ENCODE results near the gene PLA2G6. TPM values are rescaled to one million over a fixed set of nuclear protein-coding genes. Genes with fewer than 3 reads are reported as not detected.

PLA2G6 gene
- total and polyA plus RNA-seq, 2 of the 13 experiments (the other 11 are each of a cell fraction or from before 2014, with no cell fraction given): 4.8 to 11.5 TPM

GRCh38 chr22:38153821-38154562 lies 27.6 kb downstream of the PLA2G6 start:
- in situ Hi-C loops (cut with HindIII; ENCODE audit: extremely low pct_ligation_motif_present, low pct_unique_long_range_greater_than_20kb): no loop called here
- intact Hi-C loops (cut with micrococcal nuclease; ENCODE audit: unreplicated experiment): no loop called here
- H3K36me3 ChIP-seq (replicated peaks in 1 of 2; ENCODE audit: control insufficient read depth in 1 of 2, insufficient read depth in 2 of 2, low read length in 2 of 2): no peaks in the 10 kb centered on the region
- WGBS (ENCODE audit: low lambda C conversion rate): 47% methylated on average over 3 of the region's 4 CpGs
- no peaks in the 10 kb centered on the region for H3K79me2 ChIP-seq (ENCODE audit: insufficient read depth, low read length)
- H3K27ac ChIP-seq (ENCODE audit: extremely low read length, insufficient read depth, low read length): no peak overlapping the region
- no peaks in the 10 kb centered on the region for H4K20me1 ChIP-seq (ENCODE audit: insufficient read depth, low read length)
- ATAC-seq (peak; percentile 95), FAIRE-seq (no peak), DNase-seq (ENCODE audit: low spot score) (peak; percentile 32)
- peak overlapping the region; percentile 21; the same call in 1 of the 2 replicates for H3K4me2 ChIP-seq (ENCODE audit: low read depth, low read length)
- no peaks in the 10 kb centered on the region for H3K27me3 ChIP-seq (ENCODE audit: control insufficient read depth in 1 of 2, insufficient read depth in 2 of 2, low read length in 2 of 2)
- H3K4me3 ChIP-seq (replicated peaks in 1 of 3; ENCODE audit: insufficient read depth in 1 of 3, low read depth in 2 of 3, low read length in 3 of 3): no peak overlapping the region
- H3K4me1 ChIP-seq (ENCODE audit: insufficient read depth, low read length): peaks cover 30% of the 10 kb centered on the region
- no peak overlapping the region for H3K9ac ChIP-seq (ENCODE audit: insufficient read depth, low read depth, low read length)
- no TSS peak for BruUV-seq (replicated peaks)
- no peaks in the 10 kb centered on the region for H3K9me3 ChIP-seq (ENCODE audit: low read length)
- H2AFZ ChIP-seq (ENCODE audit: low read length): no peak overlapping the region
- POLR2A ChIA-PET: no interaction called here
- CTCF ChIA-PET (ENCODE audit: low intra/inter-chr PET ratio, low total read pairs): interaction anchor here (1.4 kb wide), 1 partner anchor 102 kb away, joined by 5 read pairs; no protein-coding TSS in a partner anchor
- TF ChIP-seq SMYD3 (CRISPR knock-in tag; IDR thresholded peaks at IDR 0.05): no peak
- TF ChIP-seq HOXA7 (CRISPR knock-in tag; IDR thresholded peaks at IDR 0.05): no peak
- TF ChIP-seq ZNF713 (CRISPR knock-in tag; IDR thresholded peaks at IDR 0.05): no peak
- TF ChIP-seq, protein P1, sequence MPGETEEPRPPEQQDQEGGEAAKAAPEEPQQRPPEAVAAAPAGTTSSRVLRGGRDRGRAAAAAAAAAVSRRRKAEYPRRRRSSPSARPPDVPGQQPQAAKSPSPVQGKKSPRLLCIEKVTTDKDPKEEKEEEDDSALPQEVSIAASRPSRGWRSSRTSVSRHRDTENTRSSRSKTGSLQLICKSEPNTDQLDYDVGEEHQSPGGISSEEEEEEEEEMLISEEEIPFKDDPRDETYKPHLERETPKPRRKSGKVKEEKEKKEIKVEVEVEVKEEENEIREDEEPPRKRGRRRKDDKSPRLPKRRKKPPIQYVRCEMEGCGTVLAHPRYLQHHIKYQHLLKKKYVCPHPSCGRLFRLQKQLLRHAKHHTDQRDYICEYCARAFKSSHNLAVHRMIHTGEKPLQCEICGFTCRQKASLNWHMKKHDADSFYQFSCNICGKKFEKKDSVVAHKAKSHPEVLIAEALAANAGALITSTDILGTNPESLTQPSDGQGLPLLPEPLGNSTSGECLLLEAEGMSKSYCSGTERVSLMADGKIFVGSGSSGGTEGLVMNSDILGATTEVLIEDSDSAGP (CRISPR knock-in tag; IDR thresholded peaks at IDR 0.05; ENCODE audit: borderline replicate concordance): 0 out of 2 replicates have a peak, but pooled peaks have one; percentile 18
- TF ChIP-seq ZNF318 (CRISPR knock-in tag; IDR thresholded peaks at IDR 0.05): no peak
- TF ChIP-seq, protein P2, sequence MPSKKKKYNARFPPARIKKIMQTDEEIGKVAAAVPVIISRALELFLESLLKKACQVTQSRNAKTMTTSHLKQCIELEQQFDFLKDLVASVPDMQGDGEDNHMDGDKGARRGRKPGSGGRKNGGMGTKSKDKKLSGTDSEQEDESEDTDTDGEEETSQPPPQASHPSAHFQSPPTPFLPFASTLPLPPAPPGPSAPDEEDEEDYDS (CRISPR knock-in tag; IDR thresholded peaks at IDR 0.05): no peak
- TF ChIP-seq, protein P3, sequence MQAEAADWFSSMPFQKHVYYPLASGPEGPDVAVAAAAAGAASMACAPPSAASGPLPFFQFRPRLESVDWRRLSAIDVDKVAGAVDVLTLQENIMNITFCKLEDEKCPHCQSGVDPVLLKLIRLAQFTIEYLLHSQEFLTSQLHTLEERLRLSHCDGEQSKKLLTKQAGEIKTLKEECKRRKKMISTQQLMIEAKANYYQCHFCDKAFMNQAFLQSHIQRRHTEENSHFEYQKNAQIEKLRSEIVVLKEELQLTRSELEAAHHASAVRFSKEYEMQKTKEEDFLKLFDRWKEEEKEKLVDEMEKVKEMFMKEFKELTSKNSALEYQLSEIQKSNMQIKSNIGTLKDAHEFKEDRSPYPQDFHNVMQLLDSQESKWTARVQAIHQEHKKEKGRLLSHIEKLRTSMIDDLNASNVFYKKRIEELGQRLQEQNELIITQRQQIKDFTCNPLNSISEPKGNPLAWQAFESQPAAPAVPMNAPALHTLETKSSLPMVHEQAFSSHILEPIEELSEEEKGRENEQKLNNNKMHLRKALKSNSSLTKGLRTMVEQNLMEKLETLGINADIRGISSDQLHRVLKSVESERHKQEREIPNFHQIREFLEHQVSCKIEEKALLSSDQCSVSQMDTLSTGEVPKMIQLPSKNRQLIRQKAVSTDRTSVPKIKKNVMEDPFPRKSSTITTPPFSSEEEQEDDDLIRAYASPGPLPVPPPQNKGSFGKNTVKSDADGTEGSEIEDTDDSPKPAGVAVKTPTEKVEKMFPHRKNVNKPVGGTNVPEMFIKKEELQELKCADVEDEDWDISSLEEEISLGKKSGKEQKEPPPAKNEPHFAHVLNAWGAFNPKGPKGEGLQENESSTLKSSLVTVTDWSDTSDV (CRISPR knock-in tag; IDR thresholded peaks at IDR 0.05): no peak
- TF ChIP-seq ZFY (CRISPR knock-in tag; IDR thresholded peaks at IDR 0.05): 0 out of 2 replicates have a peak, but pooled peaks have one; percentile 21
- TF ChIP-seq, protein P4, sequence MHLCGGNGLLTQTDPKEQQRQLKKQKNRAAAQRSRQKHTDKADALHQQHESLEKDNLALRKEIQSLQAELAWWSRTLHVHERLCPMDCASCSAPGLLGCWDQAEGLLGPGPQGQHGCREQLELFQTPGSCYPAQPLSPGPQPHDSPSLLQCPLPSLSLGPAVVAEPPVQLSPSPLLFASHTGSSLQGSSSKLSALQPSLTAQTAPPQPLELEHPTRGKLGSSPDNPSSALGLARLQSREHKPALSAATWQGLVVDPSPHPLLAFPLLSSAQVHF (CRISPR knock-in tag; IDR thresholded peaks at IDR 0.05): no peak
